GM12874 (cell line): ENCODE data around the gene TLR7.

Experiments used
- CTCF ChIP-seq: IDR thresholded peaks from 2 replicates; pipeline ENCODE4 v1.5.1; 2011; ENCODE audit warnings: low read depth, mild to moderate bottlenecking, control low read depth, low read length, moderate library complexity; ENCODE audit not compliant: insufficient read depth

Gene TLR7

GRCh38 chrX:12912791-12913482 is 46.1 kb downstream of the TLR7 start:
- no peak for TF ChIP-seq CTCF

- no peak for TF ChIP-seq CTCF
Observed at GRCh38 chrX:12917753-12918152, 50.9 kb downstream of the TLR7 start.

GRCh38 chrX:12919051-12919450 is 52.2 kb downstream of the TLR7 start:
- no peak for TF ChIP-seq CTCF

GRCh38 chrX:12919620-12920019 is 52.7 kb downstream of the TLR7 start:
- TF ChIP-seq CTCF = no peak

- TF ChIP-seq CTCF = no peak
Observed at GRCh38 chrX:12920990-12921389, 54.1 kb downstream of the TLR7 start.

- no peak for TF ChIP-seq CTCF
Observed at GRCh38 chrX:12921886-12922598, 55.2 kb downstream of the TLR7 start.

- no peak for TF ChIP-seq CTCF
Observed at GRCh38 chrX:12922599-12922919, 55.7 kb downstream of the TLR7 start.
